AG04450 (cell line): ENCODE measurements around the gene LTBP1. TPM values are rescaled to one million over a fixed set of nuclear protein-coding genes. Genes with fewer than 3 reads are reported as not detected.

Source experiments
- CTCF ChIA-PET: fragments of 300-600, 350-600 bp; formaldehyde crosslinking; extraction: SDS; loops from one replicate; lab custom pipeline; 2022; ENCODE audit warnings: antibody characterized with exemption, inconsistent platforms; lab: Charles Lee
- POLR2A ChIA-PET: fragments of 350-600 bp; formaldehyde crosslinking; extraction: SDS; loops from one replicate; lab custom pipeline; 2021; ENCODE audit warnings: antibody characterized with exemption, inconsistent platforms; lab: Yijun Ruan, JAX
- DNase-seq: peaks from one replicate; pipeline ENCODE4 v3.0.0-alpha.2; 2011; ENCODE audit warnings: low read depth, low spot score
- H3K27ac ChIP-seq: one replicate; pipeline ENCODE4 v1.5.1; 2012; ENCODE audit warnings: low read depth, low read length, control low read depth
- H3K27me3 ChIP-seq: one replicate; pipeline ENCODE4 v1.6.0; 2012; ENCODE audit warnings: low read length; ENCODE audit not compliant: control insufficient read depth, insufficient read depth
- H3K4me3 ChIP-seq: 2 replicates; pipeline ENCODE4 v1.5.1; 2011; ENCODE audit warnings: mild to moderate bottlenecking, low read depth, low read length, control low read depth
- H3K9me3 ChIP-seq: 2 replicates; pipeline ENCODE4 v1.5.1; 2012; ENCODE audit warnings: low read length; ENCODE audit not compliant: control insufficient read depth, insufficient read depth
- polyA plus RNA-seq: library from polyadenylated mRNA; depleted of rRNA; stranded (reverse); fragments of >200 nt; gene quantifications from 2 replicates; pipeline ENCODE4 v1.2.3, GENCODE V29; 2011
- TF ChIP-seq, protein P1 (sequence below): IDR thresholded peaks from 2 replicates; pipeline ENCODE4 v1.5.1; 2011; ENCODE audit warnings: low read depth, low read length, control low read depth, inconsistent platforms

Gene LTBP1
- polyA plus RNA-seq, 1 experiment, result 517 TPM

GRCh38 chr2:33312355-33312754 lies 365.6 kb downstream of the LTBP1 start:
- POLR2A ChIA-PET, result no interaction called here

DNA sequence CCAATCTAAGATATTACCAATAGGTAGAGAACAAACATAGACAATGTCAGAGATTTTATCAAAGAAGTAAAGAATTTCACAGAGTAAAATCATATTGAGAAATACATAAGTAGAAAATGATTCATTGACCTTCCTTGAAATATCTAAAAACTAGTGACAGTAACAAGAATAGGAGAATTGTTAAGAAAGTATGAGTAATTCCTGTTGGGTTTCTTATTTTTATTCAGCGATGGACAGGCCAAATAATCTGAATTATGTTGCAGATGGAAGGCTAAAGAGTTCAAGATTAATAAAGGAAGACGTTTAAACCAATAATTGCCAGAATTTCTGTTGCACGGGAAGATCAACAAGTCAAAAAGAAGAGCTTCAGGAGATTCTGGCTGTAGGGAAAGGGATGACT lies 366.3 kb downstream of the LTBP1 start:
- Histone ChIP-seq H3K4me3 (no peak overlapping the region), H3K27me3 (no peaks in the 10 kb centered on the region), H3K27ac (no peak overlapping the region), H3K9me3 (no peaks in the 10 kb centered on the region)
- TF ChIP-seq, protein P1, sequence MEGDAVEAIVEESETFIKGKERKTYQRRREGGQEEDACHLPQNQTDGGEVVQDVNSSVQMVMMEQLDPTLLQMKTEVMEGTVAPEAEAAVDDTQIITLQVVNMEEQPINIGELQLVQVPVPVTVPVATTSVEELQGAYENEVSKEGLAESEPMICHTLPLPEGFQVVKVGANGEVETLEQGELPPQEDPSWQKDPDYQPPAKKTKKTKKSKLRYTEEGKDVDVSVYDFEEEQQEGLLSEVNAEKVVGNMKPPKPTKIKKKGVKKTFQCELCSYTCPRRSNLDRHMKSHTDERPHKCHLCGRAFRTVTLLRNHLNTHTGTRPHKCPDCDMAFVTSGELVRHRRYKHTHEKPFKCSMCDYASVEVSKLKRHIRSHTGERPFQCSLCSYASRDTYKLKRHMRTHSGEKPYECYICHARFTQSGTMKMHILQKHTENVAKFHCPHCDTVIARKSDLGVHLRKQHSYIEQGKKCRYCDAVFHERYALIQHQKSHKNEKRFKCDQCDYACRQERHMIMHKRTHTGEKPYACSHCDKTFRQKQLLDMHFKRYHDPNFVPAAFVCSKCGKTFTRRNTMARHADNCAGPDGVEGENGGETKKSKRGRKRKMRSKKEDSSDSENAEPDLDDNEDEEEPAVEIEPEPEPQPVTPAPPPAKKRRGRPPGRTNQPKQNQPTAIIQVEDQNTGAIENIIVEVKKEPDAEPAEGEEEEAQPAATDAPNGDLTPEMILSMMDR, result no peak
- ChIA-PET CTCF (no interaction called here), POLR2A (no interaction called here)
- DNase-seq, result no peak

More at GRCh38 chr2:33312355-33312754, 365.6 kb downstream of the LTBP1 start:
- CTCF ChIA-PET, result interaction anchor here (0.6 kb wide), 1 partner anchor 129 kb away, joined by 4 read pairs; no protein-coding TSS in a partner anchor
- Histone ChIP-seq H3K27me3 (no peaks in the 10 kb centered on the region), H3K27ac (no peak overlapping the region), H3K4me3 (no peak overlapping the region), H3K9me3 (no peaks in the 10 kb centered on the region)
- no peak for DNase-seq
- TF ChIP-seq, protein P1, result no peak

- no peaks in the 10 kb centered on the region for H3K27me3 ChIP-seq
- no peaks in the 10 kb centered on the region for H3K9me3 ChIP-seq
- CTCF ChIA-PET, result no interaction called here
- H3K27ac ChIP-seq, result no peak overlapping the region
- TF ChIP-seq, protein P1, result no peak
- no peak for DNase-seq
- H3K4me3 ChIP-seq, result no peak overlapping the region
- POLR2A ChIA-PET, result no interaction called here
These were observed 367.8 kb downstream of the LTBP1 start for GRCh38 chr2:33314541-33314940.

DNA sequence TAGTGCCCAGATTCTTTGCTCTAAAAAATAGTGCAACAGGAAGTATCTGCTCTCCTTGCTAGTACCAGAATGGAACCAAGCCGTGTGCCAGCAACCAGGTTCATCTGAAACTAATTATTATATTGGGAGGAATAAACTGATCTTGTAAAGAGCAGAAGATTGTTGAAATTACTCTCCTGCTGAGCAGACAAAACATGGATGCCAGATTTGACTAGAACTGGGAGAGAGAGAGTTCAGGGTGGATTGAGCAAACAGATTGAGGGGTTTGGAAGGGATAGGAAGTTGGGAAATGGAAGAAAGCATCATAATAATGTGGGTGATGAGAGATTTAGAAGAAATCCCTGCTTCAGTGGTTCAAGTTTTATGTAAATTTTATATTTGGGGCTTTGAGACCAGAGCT lies 369.6 kb downstream of the LTBP1 start:
- DNase-seq, result no peak
- Histone ChIP-seq H3K27me3 (no peaks in the 10 kb centered on the region), H3K4me3 (no peak overlapping the region), H3K9me3 (no peaks in the 10 kb centered on the region), H3K27ac (no peak overlapping the region)
- POLR2A ChIA-PET, result no interaction called here
- TF ChIP-seq, protein P1, result no peak
- CTCF ChIA-PET, result interaction anchor here (0.6 to 1.7 kb wide), 2 partner anchors 199 to 267 kb away, joined by 3 to 4 read pairs; no protein-coding TSS in a partner anchor

DNA sequence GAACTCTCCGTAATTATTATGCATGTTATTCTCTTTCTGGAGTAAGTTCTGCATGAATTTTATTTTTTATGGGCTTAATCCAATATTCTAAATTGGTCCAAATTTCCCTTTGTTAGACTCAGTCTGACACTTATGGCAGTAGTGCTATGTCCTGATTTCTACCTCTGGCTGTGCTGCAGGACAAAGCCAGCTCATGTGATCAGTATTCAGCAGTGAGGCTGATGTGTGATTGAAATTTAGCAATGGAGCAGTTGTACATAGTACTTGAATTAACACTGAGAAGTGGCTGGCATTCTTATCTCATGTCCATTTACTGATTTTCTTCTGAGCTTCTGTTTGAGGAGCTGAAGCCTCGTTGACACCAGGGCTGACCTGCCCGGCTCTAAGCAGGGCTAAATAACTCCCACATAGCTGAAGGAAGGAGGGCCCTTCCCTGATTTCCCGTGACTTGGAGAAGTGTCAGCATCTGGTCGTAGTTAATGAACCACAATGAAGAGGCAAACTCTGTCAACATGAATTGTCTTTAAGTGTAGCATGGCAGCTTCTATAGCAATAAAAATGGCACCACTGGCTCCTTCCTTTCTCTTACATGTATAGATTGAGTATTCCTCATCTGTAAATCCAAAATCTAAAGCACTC lies 370.7 kb downstream of the LTBP1 start:
- DNase-seq, result no peak
- TF ChIP-seq, protein P1, result no peak
- H3K4me3 ChIP-seq, result no peak overlapping the region
- H3K9me3 ChIP-seq, result no peaks in the 10 kb centered on the region
- H3K27me3 ChIP-seq, result no peaks in the 10 kb centered on the region
- POLR2A ChIA-PET, result no interaction called here
- CTCF ChIA-PET, result interaction anchor here (0.8 kb wide), 1 partner anchor 266 kb away, joined by 3 read pairs; no protein-coding TSS in a partner anchor
- H3K27ac ChIP-seq, result no peak overlapping the region
